H9 (cell line): Measurements from ENCODE around the gene FAM217B. TPM values are rescaled to one million over a fixed set of nuclear protein-coding genes. Genes with fewer than 3 reads are reported as not detected.

Experiments used
- DNase-seq: peaks from one replicate; pipeline ENCODE4 v3.0.0-alpha.2; 2017
- H2AFZ ChIP-seq: one replicate; pipeline ENCODE4 v1.6.1; 2013; ENCODE audit warnings: mild to moderate bottlenecking, low read length, control low read depth, moderate library complexity
- H2AK5ac ChIP-seq: 2 replicates; pipeline ENCODE4 v1.6.1; 2013; ENCODE audit warnings: low read length, control low read depth, mixed read lengths; ENCODE audit not compliant: insufficient read length
- H2BK120ac ChIP-seq: one replicate; pipeline ENCODE4 v1.6.1; 2013; ENCODE audit warnings: low read depth, mild to moderate bottlenecking, low read length, control low read depth, inconsistent platforms; ENCODE audit not compliant: poor library complexity, severe bottlenecking
- H2BK12ac ChIP-seq: 2 replicates; pipeline ENCODE4 v1.6.1; 2013; ENCODE audit warnings: low read length, control low read depth, mixed read lengths, low read depth; ENCODE audit not compliant: insufficient read length
- H2BK15ac ChIP-seq: 2 replicates; pipeline ENCODE4 v1.6.1; 2013; ENCODE audit warnings: low read depth, low read length, control low read depth
- H2BK20ac ChIP-seq: one replicate; pipeline ENCODE4 v1.6.1; 2013; ENCODE audit warnings: low read depth, mild to moderate bottlenecking, low read length, control low read depth, inconsistent platforms; ENCODE audit not compliant: poor library complexity, severe bottlenecking
- H2BK5ac ChIP-seq: 2 replicates; pipeline ENCODE4 v1.6.1; 2013; ENCODE audit warnings: low read length, control low read depth, mixed read lengths; ENCODE audit not compliant: insufficient read length
- H3K14ac ChIP-seq: 2 replicates; pipeline ENCODE4 v1.6.1; 2013; ENCODE audit warnings: low read length, control low read depth; ENCODE audit not compliant: insufficient read depth
- H3K18ac ChIP-seq: 2 replicates; pipeline ENCODE4 v1.6.1; 2013; ENCODE audit warnings: low read depth, mild to moderate bottlenecking, mixed read lengths, low read length, control low read depth; ENCODE audit not compliant: insufficient read length
- H3K23ac ChIP-seq: 2 replicates; pipeline ENCODE4 v1.6.1; 2013; ENCODE audit warnings: low read length, control low read depth, mixed read lengths, low read depth; ENCODE audit not compliant: insufficient read length
- H3K23me2 ChIP-seq: 2 replicates; pipeline ENCODE4 v1.6.1; 2013; ENCODE audit warnings: low read depth, mild to moderate bottlenecking, mixed read lengths, low read length, control low read depth; ENCODE audit not compliant: insufficient read length, poor library complexity, severe bottlenecking
- H3K27ac ChIP-seq: 2 replicates; pipeline ENCODE4 v1.5.1; 2013; ENCODE audit warnings: low read length, control low read depth, mixed read lengths, low read depth; ENCODE audit not compliant: insufficient read length
- H3K27me3 ChIP-seq: 2 replicates; pipeline ENCODE4 v1.6.1; 2013; ENCODE audit warnings: low read length, control low read depth, inconsistent platforms; ENCODE audit not compliant: insufficient read depth
- H3K4ac ChIP-seq: 2 replicates; pipeline ENCODE4 v1.6.1; 2013; ENCODE audit warnings: low read depth, mild to moderate bottlenecking, control low read depth, inconsistent platforms, low read length, moderate library complexity
- H3K4me1 ChIP-seq: 2 replicates; pipeline ENCODE4 v1.6.1; 2013; ENCODE audit warnings: low read length, control low read depth, inconsistent platforms; ENCODE audit not compliant: insufficient read depth
- H3K4me2 ChIP-seq: 2 replicates; pipeline ENCODE4 v1.6.1; 2013; ENCODE audit warnings: low read length, control low read depth, mixed read lengths; ENCODE audit not compliant: insufficient read length, insufficient read depth
- H3K56ac ChIP-seq: 2 replicates; pipeline ENCODE4 v1.6.1; 2013; ENCODE audit warnings: low read depth, mild to moderate bottlenecking, mixed read lengths, low read length, control low read depth; ENCODE audit not compliant: insufficient read length
- H3K79me1 ChIP-seq: 2 replicates; pipeline ENCODE4 v1.6.1; 2013; ENCODE audit warnings: low read depth, mild to moderate bottlenecking, moderate library complexity, low read length, control low read depth, inconsistent platforms; ENCODE audit not compliant: insufficient read depth, poor library complexity, severe bottlenecking
- H3K79me2 ChIP-seq: 2 replicates; pipeline ENCODE4 v1.6.1; 2013; ENCODE audit warnings: low read length, control low read depth, inconsistent platforms; ENCODE audit not compliant: insufficient read depth
- H3K9ac ChIP-seq: 2 replicates; pipeline ENCODE4 v1.6.1; 2013; ENCODE audit warnings: low read length, control low read depth, mixed read lengths; ENCODE audit not compliant: insufficient read length; ENCODE audit errors: extremely low read depth
- H3K9me3 ChIP-seq: one replicate; pipeline ENCODE4 v1.6.1; 2013; ENCODE audit warnings: low read depth, low read length, inconsistent platforms; ENCODE audit not compliant: control insufficient read depth
- H3T11ph ChIP-seq: one replicate; pipeline ENCODE4 v1.6.1; 2013; ENCODE audit warnings: mild to moderate bottlenecking, low read length, control low read depth, inconsistent platforms
- H4K20me1 ChIP-seq: one replicate; pipeline ENCODE4 v1.6.1; 2013; ENCODE audit not compliant: control insufficient read depth, insufficient read length, insufficient read depth
- H4K5ac ChIP-seq: 2 replicates; pipeline ENCODE4 v1.6.1; 2013; ENCODE audit warnings: low read depth, mild to moderate bottlenecking, mixed read lengths, low read length, control low read depth; ENCODE audit not compliant: insufficient read length
- H4K8ac ChIP-seq: replicated peaks from 2 replicates; pipeline ENCODE4 v1.6.1; 2013; ENCODE audit warnings: low read length, control low read depth, mixed read lengths, low read depth; ENCODE audit not compliant: insufficient read length
- H4K91ac ChIP-seq: 2 replicates; pipeline ENCODE4 v1.6.1; 2013; ENCODE audit warnings: low read depth, mild to moderate bottlenecking, moderate library complexity, mixed read lengths, low read length, control low read depth; ENCODE audit not compliant: insufficient read length
- H3K27ac Mint-ChIP-seq, 3 experiments: 2 replicates in 2 of 3; 3 replicates in 1 of 3; pipeline ENCODE4 v1.8.0; 2020 to 2021; ENCODE audit warnings: mixed read lengths in 3 of 3, mild to moderate bottlenecking in 1 of 3, moderate library complexity in 1 of 3
- H3K27me3 Mint-ChIP-seq: 2 replicates; pipeline ENCODE4 v1.8.0; 2021; ENCODE audit warnings: low read depth, mild to moderate bottlenecking, moderate library complexity, mixed read lengths
- H3K36me3 Mint-ChIP-seq, 3 experiments: 2 replicates in 2 of 3; 3 replicates in 1 of 3; pipeline ENCODE4 v1.8.0; 2020 to 2021; ENCODE audit warnings: low read depth in 3 of 3, mixed read lengths in 3 of 3; ENCODE audit not compliant: insufficient read depth in 1 of 3
- H3K4me1 Mint-ChIP-seq, 2 experiments: 2 replicates each; pipeline ENCODE4 v1.8.0; 2020; ENCODE audit warnings: mixed read lengths in 2 of 2
- H3K4me3 Mint-ChIP-seq, 2 experiments: 2 replicates in 1 of 2; 3 replicates in 1 of 2; pipeline ENCODE4 v1.8.0; 2020 to 2021; ENCODE audit warnings: mild to moderate bottlenecking in 2 of 2, mixed read lengths in 2 of 2, moderate library complexity in 1 of 2
- H3K9me3 Mint-ChIP-seq, 2 experiments: 2 replicates in 1 of 2; 3 replicates in 1 of 2; pipeline ENCODE4 v1.8.0; 2020; ENCODE audit warnings: mild to moderate bottlenecking in 2 of 2, mixed read lengths in 2 of 2, moderate library complexity in 1 of 2
- CTCF ChIP-seq: fragments of 200-600 bp; sonication (generic); conservative IDR thresholded peaks from 3 replicates; pipeline ENCODE4 v1.8.0; 2021; ENCODE audit warnings: antibody characterized with exemption, mild to moderate bottlenecking
- WGBS: extraction: QIAGEN DNeasy Blood & Tissue Kit; methylation state at CpG from one replicate; pipeline ENCODE4 v1.1.7; 2013; ENCODE audit warnings: missing lambda C conversion rate, low lambda C conversion rate, mixed read lengths; ENCODE audit not compliant: insufficient read length; ENCODE audit errors: extremely low coverage; 5-methylcytosine and 5-hydroxymethylcytosine counted together
- total RNA-seq: library from RNA; stranded (reverse); gene quantifications from 2 replicates; pipeline ENCODE4 v1.2.1, GENCODE V29; 2021

Gene FAM217B
- total RNA-seq, 1 experiment from 2014 or later = 24.5 TPM

GRCh38 chr20:59949911-59950310 lies 9.7 kb downstream of the FAM217B start:
- no peak overlapping the region for H2AFZ ChIP-seq
- no peak overlapping the region for H3K18ac ChIP-seq
- H3K27me3 ChIP-seq = no peaks in the 10 kb centered on the region
- H2BK5ac ChIP-seq = no peak overlapping the region
- H2BK120ac ChIP-seq = no peak overlapping the region
- no peaks in the 10 kb centered on the region for H4K20me1 ChIP-seq
- no peaks in the 10 kb centered on the region for H3K23me2 ChIP-seq
- H3K27me3 Mint-ChIP-seq = peaks cover under 1% of the 10 kb centered on the region; the same call in 1 of the 2 replicates
- no peak overlapping the region for H3K27ac Mint-ChIP-seq
- no peak overlapping the region for H3K4me2 ChIP-seq
- no peak overlapping the region for H3K27ac ChIP-seq
- no peaks in the 10 kb centered on the region for H3K79me2 ChIP-seq
- no peak overlapping the region for H2BK15ac ChIP-seq
- DNase-seq = no peak
- H3K4me3 Mint-ChIP-seq = no peak overlapping the region
- no peak overlapping the region for H3T11ph ChIP-seq
- peaks cover 0 to under 1% (median 0%) of the 10 kb centered on the region in 3 experiments; a peak in 1 of 7 replicates for H3K36me3 Mint-ChIP-seq
- peaks cover 11 to 12% of the 10 kb centered on the region in 2 experiments for H3K4me1 Mint-ChIP-seq
- H3K56ac ChIP-seq = no peak overlapping the region
- H3K9me3 ChIP-seq = no peaks in the 10 kb centered on the region
- H3K79me1 ChIP-seq = no peaks in the 10 kb centered on the region
- H2BK20ac ChIP-seq = no peak overlapping the region
- H4K8ac ChIP-seq = no peak overlapping the region
- H3K23ac ChIP-seq = no peak overlapping the region
- no peak for TF ChIP-seq CTCF
- H3K9me3 Mint-ChIP-seq = no peaks in the 10 kb centered on the region; a peak in 1 of 5 replicates
- H2AK5ac ChIP-seq = no peak overlapping the region
- H3K4me1 ChIP-seq = no peaks in the 10 kb centered on the region
- no CpG with 5 or more reads among the region's 6 CpGs for WGBS
- no peak overlapping the region for H3K14ac ChIP-seq
- no peak overlapping the region for H4K91ac ChIP-seq
- H2BK12ac ChIP-seq = no peak overlapping the region
- no peak overlapping the region for H4K5ac ChIP-seq
- H3K4ac ChIP-seq = no peak overlapping the region
- no peak overlapping the region for H3K9ac ChIP-seq
